Fibroblast of upper back skin (primary cell): ENCODE results near the gene ACADL.

ENCODE experiments used
- DNase-seq: peaks from one replicate; pipeline ENCODE4 v3.0.0-alpha.2; 2013

The ACADL gene

GRCh38 chr2:210224941-210225672 lies at the start of gene ACADL:
Gene ACADL (minus strand): TSS chr2:210225447. CDS start chr2:210225263, 184 bp downstream.
- no peak for DNase-seq

GRCh38 chr2:210271300-210271699 lies 46.1 kb upstream of the ACADL start:
- no peak for DNase-seq

- DNase-seq = no peak
These were observed 43.9 kb upstream of the ACADL start for GRCh38 chr2:210269148-210269547.

GRCh38 chr2:210268281-210268680 lies 43.0 kb upstream of the ACADL start:
- no peak for DNase-seq

- no peak for DNase-seq
These were observed 42.5 kb upstream of the ACADL start for GRCh38 chr2:210267698-210268097.

- DNase-seq = no peak
These were observed 39.0 kb upstream of the ACADL start for GRCh38 chr2:210264282-210264681.

GRCh38 chr2:210263841-210264240 lies 38.6 kb upstream of the ACADL start:
- DNase-seq = no peak

GRCh38 chr2:210262036-210262435 lies 36.8 kb upstream of the ACADL start:
- DNase-seq = no peak

- no peak for DNase-seq
These were observed 34.4 kb upstream of the ACADL start for GRCh38 chr2:210259687-210260086.

- no peak for DNase-seq
These were observed 27.7 kb upstream of the ACADL start for GRCh38 chr2:210252699-210253606.

- no peak for DNase-seq
These were observed 25.4 kb upstream of the ACADL start for GRCh38 chr2:210250622-210251021.

GRCh38 chr2:210233487-210233886 lies 8.2 kb upstream of the ACADL start:
- no peak for DNase-seq

- DNase-seq = no peak
These were observed 5.7 kb upstream of the ACADL start for GRCh38 chr2:210230984-210231383.

GRCh38 chr2:210230518-210230917 lies 5.3 kb upstream of the ACADL start:
- DNase-seq = no peak

GRCh38 chr2:210228586-210228985 lies 3.3 kb upstream of the ACADL start:
- DNase-seq = no peak

- DNase-seq = no peak
These were observed 2.2 kb upstream of the ACADL start for GRCh38 chr2:210227290-210228088.

GRCh38 chr2:210226223-210226622 lies 976 bp upstream of the ACADL start:
- no peak for DNase-seq

- DNase-seq = no peak
These were observed 681 bp downstream of the ACADL start for GRCh38 chr2:210224591-210224940.

GRCh38 chr2:210215120-210215519 lies 10.1 kb downstream of the ACADL start:
- DNase-seq = no peak

GRCh38 chr2:210210185-210210584 lies 15.1 kb downstream of the ACADL start:
- DNase-seq = no peak

GRCh38 chr2:210207929-210208328 lies 17.3 kb downstream of the ACADL start:
- DNase-seq = no peak

GRCh38 chr2:210203558-210203957 lies 21.7 kb downstream of the ACADL start:
- no peak for DNase-seq

GRCh38 chr2:210203147-210203546 lies 22.1 kb downstream of the ACADL start:
- no peak for DNase-seq
